Vagina (tissue), 2 donors: ENCODE data around the gene LCE3A. TPM values are rescaled to one million over a fixed set of nuclear protein-coding genes. Genes with fewer than 3 reads are reported as not detected.
"Not testable (repeated sequence)": the region's sequence is repeated elsewhere in the genome, so short reads cannot be mapped to it uniquely, and the experiment has no call there.

Experiments
- DNase-seq, 2 donors: peaks; one replicate each; pipeline ENCODE4 v3.0.0-alpha.2; 2017; ENCODE audit errors: extremely low spot score in 2 of 2
- H3K27ac ChIP-seq: fragments of 200-600 bp; sonication (generic); one replicate; pipeline ENCODE4 v1.5.1; 2019
- H3K27me3 ChIP-seq: fragments of 200-600 bp; sonication (generic); one replicate; pipeline ENCODE4 v1.5.1; 2019
- H3K36me3 ChIP-seq, 2 donors: fragments of 200-600 bp; sonication (generic); one replicate each; pipeline ENCODE4 v1.5.1; 2017 to 2019
- H3K4me1 ChIP-seq: fragments of 200-600 bp; sonication (generic); one replicate; pipeline ENCODE4 v1.5.1; 2019
- H3K4me3 ChIP-seq, 2 donors: fragments of 200-600 bp; sonication (generic); 1 replicate in 1 of 2; 2 replicates in 1 of 2; pipeline ENCODE4 v1.5.1; 2016 to 2019
- H3K9me3 ChIP-seq: fragments of 200-600 bp; sonication (generic); one replicate; pipeline ENCODE4 v1.5.1; 2019
- POLR2A ChIP-seq, 2 donors: fragments of 450-650 bp; IDR thresholded peaks; one replicate each; pipeline ENCODE4 v1.6.1; 2017; ENCODE audit warnings: antibody characterized with exemption in 2 of 2, mild to moderate bottlenecking in 2 of 2, moderate library complexity in 2 of 2
- POLR2AphosphoS5 ChIP-seq, 2 donors: sonication (generic); formaldehyde crosslinking; IDR thresholded peaks; one replicate each; pipeline ENCODE4 v1.9.0; 2017; ENCODE audit warnings: antibody characterized with exemption in 2 of 2, mild to moderate bottlenecking in 2 of 2, low read depth in 1 of 2; ENCODE audit not compliant: insufficient read depth in 1 of 2
- intact Hi-C: fragments of 100-400 bp; cut with DNase I; formaldehyde crosslinking; loops from one replicate; pipeline ENCODE4 v1.15.1; 2023
- small RNA-seq: library from RNA; depleted of rRNA; stranded (forward); fragments of <200 nt; gene quantifications from one replicate; pipeline ENCODE3, GENCODE V24; 2016
- total RNA-seq: library from RNA; depleted of rRNA; stranded (reverse); fragments of >200 nt; gene quantifications from one replicate; pipeline ENCODE4 v1.2.3, GENCODE V29; 2016
- TF ChIP-seq, protein P1 (sequence below), 3 experiments: fragments of 450-650 bp in 2 of 3; fragments of 200-600 bp in 1 of 3; sonication (generic) in 1 of 3; IDR thresholded peaks; one replicate each; pipeline ENCODE4 v1.5.1; 2017 to 2019; ENCODE audit warnings: antibody characterized with exemption in 3 of 3, mild to moderate bottlenecking in 2 of 3, moderate library complexity in 2 of 3

Gene LCE3A
- total RNA-seq, 1 donor from 2014 or later: not detected

DNA sequence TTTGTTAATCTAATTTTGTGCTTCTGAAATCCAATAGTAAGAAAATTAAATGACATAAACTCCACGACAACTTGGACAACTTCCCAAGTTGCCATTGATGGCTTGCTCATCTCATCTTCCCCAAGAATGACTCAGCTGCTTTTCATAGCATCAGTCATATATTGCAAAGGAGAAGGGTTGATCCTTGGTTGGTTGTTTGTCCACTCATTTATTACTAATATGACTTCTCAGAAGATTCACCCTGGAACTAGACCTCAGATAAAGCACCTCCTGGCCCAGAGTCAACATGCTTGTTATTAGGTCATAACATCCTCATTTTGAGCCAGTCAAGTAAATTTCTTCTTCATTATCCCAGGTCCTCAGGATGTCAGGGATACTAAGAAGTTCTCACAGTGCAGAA is 40.3 kb downstream of the LCE3A start:
- Histone ChIP-seq H3K4me3 (no peak overlapping the region), H3K9me3 (no peaks in the 10 kb centered on the region), H3K27ac (no peak overlapping the region), H3K27me3 (no peaks in the 10 kb centered on the region), H3K4me1 (no peaks in the 10 kb centered on the region), H3K36me3 (no peaks in the 10 kb centered on the region)
- intact Hi-C loops: no loop called here
- TF ChIP-seq, protein P1, sequence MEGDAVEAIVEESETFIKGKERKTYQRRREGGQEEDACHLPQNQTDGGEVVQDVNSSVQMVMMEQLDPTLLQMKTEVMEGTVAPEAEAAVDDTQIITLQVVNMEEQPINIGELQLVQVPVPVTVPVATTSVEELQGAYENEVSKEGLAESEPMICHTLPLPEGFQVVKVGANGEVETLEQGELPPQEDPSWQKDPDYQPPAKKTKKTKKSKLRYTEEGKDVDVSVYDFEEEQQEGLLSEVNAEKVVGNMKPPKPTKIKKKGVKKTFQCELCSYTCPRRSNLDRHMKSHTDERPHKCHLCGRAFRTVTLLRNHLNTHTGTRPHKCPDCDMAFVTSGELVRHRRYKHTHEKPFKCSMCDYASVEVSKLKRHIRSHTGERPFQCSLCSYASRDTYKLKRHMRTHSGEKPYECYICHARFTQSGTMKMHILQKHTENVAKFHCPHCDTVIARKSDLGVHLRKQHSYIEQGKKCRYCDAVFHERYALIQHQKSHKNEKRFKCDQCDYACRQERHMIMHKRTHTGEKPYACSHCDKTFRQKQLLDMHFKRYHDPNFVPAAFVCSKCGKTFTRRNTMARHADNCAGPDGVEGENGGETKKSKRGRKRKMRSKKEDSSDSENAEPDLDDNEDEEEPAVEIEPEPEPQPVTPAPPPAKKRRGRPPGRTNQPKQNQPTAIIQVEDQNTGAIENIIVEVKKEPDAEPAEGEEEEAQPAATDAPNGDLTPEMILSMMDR (IDR thresholded peaks at IDR 0.05): no peak
- TF ChIP-seq POLR2A (IDR thresholded peaks at IDR 0.05) (no peak), POLR2AphosphoS5 (IDR thresholded peaks at IDR 0.05; ENCODE audit: insufficient read depth in 1 of 2, low read depth in 1 of 2) (no peak)
- no peak for DNase-seq

DNA sequence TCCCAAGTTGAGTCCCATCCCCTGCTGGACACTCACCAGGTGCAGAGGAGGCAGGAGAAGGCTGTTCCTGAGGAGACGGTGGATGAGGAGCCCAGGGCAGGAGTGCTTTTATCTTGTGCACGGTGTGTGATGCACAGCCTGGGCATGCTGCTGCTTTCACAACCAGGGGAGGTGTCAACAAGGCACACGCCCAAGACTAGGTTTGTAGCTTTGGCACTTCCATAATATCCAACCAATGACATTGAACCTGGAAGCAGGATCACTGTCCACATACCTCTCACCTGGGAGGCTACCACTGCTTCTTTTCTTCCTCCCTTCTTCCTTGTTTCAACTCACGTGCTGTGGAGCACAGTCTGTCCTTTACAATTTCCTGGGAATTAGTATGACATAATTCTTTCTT is 42.5 kb downstream of the LCE3A start, which contains the start of gene LCE3D:
TSS of gene LCE3D (minus strand) at position 84 of the 400 bp plus-strand sequence. CDS start 580 bp downstream, outside the sequence.
- no peaks in the 10 kb centered on the region for H3K4me1 ChIP-seq
- H3K9me3 ChIP-seq: no peaks in the 10 kb centered on the region
- no peaks in the 10 kb centered on the region for H3K27me3 ChIP-seq
- no peak for TF ChIP-seq POLR2A (IDR thresholded peaks at IDR 0.05)
- peak in 1 of 2 donors; percentile 10 for TF ChIP-seq POLR2AphosphoS5 (IDR thresholded peaks at IDR 0.05; ENCODE audit: insufficient read depth in 1 of 2, low read depth in 1 of 2)
- no peaks in the 10 kb centered on the region for H3K36me3 ChIP-seq
- no peak within 1 kb of the TSS for H3K4me3 ChIP-seq
- no peak for DNase-seq
- intact Hi-C loops: no loop called here
- no peak within 1 kb of the TSS for H3K27ac ChIP-seq

DNA sequence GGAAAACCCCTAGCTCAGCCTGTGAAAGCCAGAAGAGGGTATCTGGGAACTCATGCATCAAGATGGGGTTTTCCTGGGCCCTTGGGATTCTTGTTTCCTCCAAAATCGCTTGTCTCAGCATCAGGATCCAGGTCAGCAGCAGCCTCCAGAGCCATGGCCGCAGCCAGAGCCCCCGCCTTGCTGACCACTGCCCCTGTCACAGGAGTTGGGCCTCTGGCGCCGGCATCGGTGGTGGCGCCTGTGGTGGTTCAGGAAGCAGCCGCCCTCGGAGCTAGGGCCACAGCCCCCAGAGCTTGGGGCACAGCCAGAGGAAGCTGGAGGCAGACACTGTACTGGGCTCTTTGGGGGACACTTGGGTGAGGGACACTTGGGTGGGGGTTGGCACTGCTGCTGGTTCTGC is 43.4 kb downstream of the LCE3A start:
- H3K9me3 ChIP-seq, H3K27me3 ChIP-seq, H3K4me3 ChIP-seq, H3K36me3 ChIP-seq, intact Hi-C loops, DNase-seq, H3K4me1 ChIP-seq, H3K27ac ChIP-seq: not testable (repeated sequence)

DNA sequence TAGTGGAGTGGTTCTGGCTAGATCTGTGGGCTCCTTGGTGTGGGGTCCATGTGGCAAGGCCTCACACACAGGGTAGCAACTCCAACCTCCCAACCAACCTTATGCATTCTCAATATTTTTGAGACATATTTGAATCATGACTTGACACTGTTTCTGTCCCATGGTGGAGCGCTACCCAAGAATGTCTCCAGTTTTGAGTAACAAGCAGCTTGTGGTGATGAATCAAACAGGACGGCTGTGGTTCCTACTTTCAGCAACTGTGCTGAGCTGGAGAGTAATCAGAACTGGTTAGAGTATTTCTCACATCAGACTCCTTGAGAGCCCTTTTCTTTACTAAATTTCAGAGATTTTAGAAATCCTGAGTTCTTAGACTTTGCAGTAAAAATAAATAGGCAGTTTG is 45.7 kb downstream of the LCE3A start:
- intact Hi-C loops: no loop called here
- H3K36me3 ChIP-seq: no peaks in the 10 kb centered on the region

More for the DNA sequence above, 45.7 kb downstream of the LCE3A start:
- no peaks in the 10 kb centered on the region for H3K4me1 ChIP-seq
- H3K4me3 ChIP-seq: no peak overlapping the region
- DNase-seq: no peak
- no peaks in the 10 kb centered on the region for H3K27me3 ChIP-seq
- TF ChIP-seq POLR2AphosphoS5 (IDR thresholded peaks at IDR 0.05; ENCODE audit: insufficient read depth in 1 of 2, low read depth in 1 of 2): no peak
- TF ChIP-seq POLR2A (IDR thresholded peaks at IDR 0.05): no peak
- TF ChIP-seq, protein P1 (IDR thresholded peaks at IDR 0.05): no peak
- no peak overlapping the region for H3K27ac ChIP-seq
- no peaks in the 10 kb centered on the region for H3K9me3 ChIP-seq

Small RNA genes lying within 50 kb of the gene (small RNA-seq; reads per million reads assigned to genes)
- gene LCE3A: not detected
- not detected for gene LCE3B

Other genes starting within 250 kb of the LCE3A start
- 349 TPM for gene CRNN, start 208.8 kb downstream of the LCE3A start, total RNA-seq
- not detected for gene LCE5A, start 112.3 kb downstream of the LCE3A start, total RNA-seq
- 182 TPM for gene CRCT1, start 108.6 kb downstream of the LCE3A start, total RNA-seq
- 2.2 TPM for gene LCE3E, start 56.3 kb downstream of the LCE3A start, total RNA-seq
- gene LCE3D, start 42.6 kb downstream of the LCE3A start, total RNA-seq: 57.5 TPM
- not detected for gene LCE3C, start 22.9 kb downstream of the LCE3A start, total RNA-seq
- gene LCE3B, start 9.3 kb downstream of the LCE3A start, total RNA-seq: not detected
- not detected for gene LCE2D, start 40.3 kb upstream of the LCE3A start, total RNA-seq
- not detected for gene LCE2C, start 52.2 kb upstream of the LCE3A start, total RNA-seq
- gene LCE2B, start 63.0 kb upstream of the LCE3A start, total RNA-seq: not detected
- not detected for gene LCE2A, start 75.2 kb upstream of the LCE3A start, total RNA-seq
- gene LCE4A, start 85.1 kb upstream of the LCE3A start, total RNA-seq: not detected
- gene KPRP, start 134.9 kb upstream of the LCE3A start, total RNA-seq: 1.2 TPM
- not detected for gene LCE1F, start 152.0 kb upstream of the LCE3A start, total RNA-seq
- not detected for gene LCE1E, start 163.2 kb upstream of the LCE3A start, total RNA-seq
- not detected for gene LCE1D, start 173.6 kb upstream of the LCE3A start, total RNA-seq
- not detected for gene LCE1C, start 183.5 kb upstream of the LCE3A start, total RNA-seq
- gene LCE1B, start 188.9 kb upstream of the LCE3A start, total RNA-seq: not detected
- not detected for gene LCE1A, start 204.4 kb upstream of the LCE3A start, total RNA-seq
- gene LCE6A, start 219.8 kb upstream of the LCE3A start, total RNA-seq: not detected
- not detected for gene LCE7A, start 236.9 kb upstream of the LCE3A start, total RNA-seq